ENCODE data around the gene TNFRSF1A. TPM values are rescaled to one million over a fixed set of nuclear protein-coding genes. Genes with fewer than 3 reads are reported as not detected.
"Not testable (repeated sequence)": the region's sequence is repeated elsewhere in the genome, so short reads cannot be mapped to it uniquely, and the experiment has no call there.

The TNFRSF1A gene
- total RNA-seq, 1 donor from 2014 or later = 528 TPM

GRCh38 chr12:6297170-6297569 is 44.7 kb downstream of the TNFRSF1A start:
- H3K4me1 ChIP-seq = no peaks in the 10 kb centered on the region
- intact Hi-C loops (cut with DNase I) = no loop called here
- H3K36me3 ChIP-seq = no peaks in the 10 kb centered on the region
- no peak overlapping the region for H3K4me3 ChIP-seq
- H3K27me3 ChIP-seq = no peaks in the 10 kb centered on the region
- TF ChIP-seq CTCF (IDR thresholded peaks at IDR 0.05) = no peak
- DNase-seq (ENCODE audit: low spot score in 2 of 2) = no peak
- H3K9me3 ChIP-seq = no peaks in the 10 kb centered on the region
- no peak overlapping the region for H3K27ac ChIP-seq

- no peak for DNase-seq (ENCODE audit: low spot score in 2 of 2)
- Histone ChIP-seq H3K36me3 (no peaks in the 10 kb centered on the region), H3K9me3 (no peaks in the 10 kb centered on the region), H3K27me3 (no peaks in the 10 kb centered on the region), H3K4me1 (no peaks in the 10 kb centered on the region), H3K27ac (no peak overlapping the region), H3K4me3 (no peak overlapping the region)
- intact Hi-C loops (cut with DNase I) = no loop called here
- TF ChIP-seq CTCF (IDR thresholded peaks at IDR 0.05) = no peak
These were observed 46.6 kb downstream of the TNFRSF1A start for GRCh38 chr12:6295094-6295811.

GRCh38 chr12:6294156-6295093 is 47.5 kb downstream of the TNFRSF1A start:
- Histone ChIP-seq H3K9me3 (no peaks in the 10 kb centered on the region), H3K4me3 (no peak overlapping the region), H3K27me3 (no peaks in the 10 kb centered on the region), H3K36me3 (no peaks in the 10 kb centered on the region), H3K4me1 (no peaks in the 10 kb centered on the region), H3K27ac (no peak overlapping the region)
- no peak for TF ChIP-seq CTCF (IDR thresholded peaks at IDR 0.05)
- DNase-seq (ENCODE audit: low spot score in 2 of 2) = no peak
- intact Hi-C loops (cut with DNase I) = no loop called here

DNA sequence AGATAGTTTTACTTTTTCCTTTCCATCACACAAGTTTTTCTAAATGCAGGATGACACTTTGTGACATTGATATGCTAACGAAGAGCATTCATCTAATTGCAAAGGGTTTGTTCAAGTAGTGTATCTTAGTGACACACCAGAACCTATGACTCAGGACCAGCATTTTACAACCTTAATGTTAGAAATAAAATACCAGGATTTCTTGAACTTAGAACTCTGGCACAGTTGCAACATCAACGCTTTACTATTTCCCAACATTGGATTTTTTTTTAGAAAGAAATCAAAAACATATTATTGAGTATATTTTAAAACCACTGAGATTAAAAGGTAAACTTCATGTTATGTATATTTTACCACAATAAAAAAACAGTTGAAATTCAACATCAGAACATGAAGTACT is 49.3 kb downstream of the TNFRSF1A start:
- Histone ChIP-seq H3K36me3 (no peaks in the 10 kb centered on the region), H3K27me3 (no peaks in the 10 kb centered on the region), H3K4me1 (no peaks in the 10 kb centered on the region), H3K9me3 (no peaks in the 10 kb centered on the region), H3K27ac (no peak overlapping the region), H3K4me3 (no peak overlapping the region)
- intact Hi-C loops (cut with DNase I) = no loop called here
- TF ChIP-seq CTCF (IDR thresholded peaks at IDR 0.05) = no peak
- DNase-seq (ENCODE audit: low spot score in 2 of 2) = no peak

DNA sequence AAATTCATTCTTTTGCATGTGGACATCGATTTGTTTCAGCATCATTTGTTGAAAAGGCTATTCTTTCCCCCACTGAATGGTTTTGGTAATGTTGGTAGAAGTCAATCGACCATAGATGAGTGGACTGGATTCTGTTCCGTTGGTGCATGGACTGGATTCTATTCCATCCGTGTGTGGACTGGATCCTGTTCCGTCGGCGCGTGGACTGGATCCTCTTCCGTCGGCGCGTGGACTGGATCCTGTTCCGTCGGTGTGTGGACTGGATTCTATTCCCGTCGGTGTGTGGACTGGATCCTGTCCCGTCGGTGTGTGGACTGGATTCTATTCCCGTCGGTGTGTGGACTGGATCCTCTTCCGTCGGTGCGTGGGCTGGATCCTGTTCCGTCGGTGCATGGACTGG is 52.0 kb downstream of the TNFRSF1A start:
- intact Hi-C loops (cut with DNase I); DNase-seq (ENCODE audit: low spot score in 2 of 2); H3K4me3 ChIP-seq; H3K36me3 ChIP-seq; H3K9me3 ChIP-seq; H3K4me1 ChIP-seq; H3K27me3 ChIP-seq; H3K27ac ChIP-seq: not testable (repeated sequence)

- DNase-seq (ENCODE audit: low spot score in 2 of 2); intact Hi-C loops (cut with DNase I); H3K27ac ChIP-seq: not testable (repeated sequence)
These were observed 52.8 kb downstream of the TNFRSF1A start for GRCh38 chr12:6289081-6289480.

More at GRCh38 chr12:6289081-6289480, 52.8 kb downstream of the TNFRSF1A start:
- not testable (repeated sequence) for H3K4me3 ChIP-seq, H3K9me3 ChIP-seq, H3K27me3 ChIP-seq, H3K36me3 ChIP-seq, H3K4me1 ChIP-seq

All from ascending aorta (tissue), 2 donors.